Measurements from ENCODE around the gene SERTAD4.

Gene SERTAD4

GRCh38 chr1:210291786-210292230 lies 59.2 kb downstream of the SERTAD4 start:
- peak in 10 of 42 donors; percentile 7 to 47 (median 22) for DNase-seq

DNA sequence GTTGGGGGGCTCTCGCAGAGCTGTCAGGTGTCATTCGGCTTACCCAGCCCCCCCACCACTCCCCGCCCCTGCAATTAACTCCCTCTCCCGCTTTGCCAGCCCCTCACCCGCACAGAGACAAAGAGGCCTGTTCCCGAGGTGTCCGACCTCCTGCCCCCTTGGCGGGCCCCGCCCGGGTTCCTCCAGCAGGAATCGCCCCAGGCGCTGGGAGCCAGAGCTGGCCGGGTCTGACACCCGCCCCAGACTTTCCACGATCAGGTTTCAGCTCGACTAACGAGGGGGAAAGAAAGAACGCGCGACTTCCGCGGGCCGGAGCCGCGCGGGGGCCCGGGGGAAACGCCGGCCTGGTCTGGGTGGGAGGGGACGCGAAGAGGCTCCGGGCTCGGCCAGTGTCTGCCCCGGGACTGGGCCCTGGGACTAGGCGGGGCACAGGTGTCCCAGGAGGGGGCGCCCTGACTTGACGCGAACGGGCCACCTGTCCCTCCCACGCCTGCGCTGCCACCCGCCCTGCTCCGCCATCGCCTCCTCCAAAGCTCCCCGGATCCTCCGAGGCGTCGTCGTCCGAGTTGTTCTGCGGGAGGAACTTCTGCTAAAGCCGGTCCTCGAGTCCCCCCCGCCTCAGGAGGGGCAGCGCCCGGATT lies 59.8 kb downstream of the SERTAD4 start:
- peak in 41 of 42 donors; percentile 23 to 81 (median 62) for DNase-seq
- intact Hi-C loops (cut with DNase I): no loop called here

More at GRCh38 chr1:210291786-210292230, 59.2 kb downstream of the SERTAD4 start:
- intact Hi-C loops (cut with DNase I): no loop called here

DNA sequence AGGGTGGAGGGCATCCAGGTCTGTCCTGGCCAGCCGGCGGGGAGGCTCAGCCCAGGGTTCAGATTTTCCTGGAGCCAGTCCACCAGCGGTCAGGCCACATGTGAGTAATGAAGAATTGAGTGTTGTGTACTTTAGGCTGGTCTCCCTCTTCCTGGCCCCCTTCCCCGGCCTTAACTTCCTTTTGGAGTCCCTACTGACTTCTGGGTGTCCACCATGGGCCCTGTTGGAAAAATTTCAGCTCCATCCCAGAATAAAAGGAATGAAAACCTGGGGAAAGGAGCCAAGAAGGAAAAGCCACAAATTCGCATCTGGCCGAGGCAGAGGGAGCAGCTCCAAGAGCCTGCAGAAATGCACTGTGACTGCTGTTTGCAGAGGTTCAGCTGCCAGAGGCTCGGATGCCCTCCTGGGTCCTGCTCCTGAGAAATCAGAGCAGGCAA lies 60.6 kb downstream of the SERTAD4 start:
- intact Hi-C loops (cut with DNase I): no loop called here
- DNase-seq: no peak

GRCh38 chr1:210294999-210295745 lies 62.6 kb downstream of the SERTAD4 start:
- intact Hi-C loops (cut with DNase I): no loop called here
- peak in 1 of 42 donors; percentile 25 for DNase-seq

All from head of caudate nucleus (tissue), 42 donors.